ENCODE data around the gene PTPRN2. TPM values are rescaled to one million over a fixed set of nuclear protein-coding genes. Genes with fewer than 3 reads are reported as not detected.

Gene PTPRN2
- total RNA-seq, 1 experiment from 2014 or later: 1.7 TPM

DNA sequence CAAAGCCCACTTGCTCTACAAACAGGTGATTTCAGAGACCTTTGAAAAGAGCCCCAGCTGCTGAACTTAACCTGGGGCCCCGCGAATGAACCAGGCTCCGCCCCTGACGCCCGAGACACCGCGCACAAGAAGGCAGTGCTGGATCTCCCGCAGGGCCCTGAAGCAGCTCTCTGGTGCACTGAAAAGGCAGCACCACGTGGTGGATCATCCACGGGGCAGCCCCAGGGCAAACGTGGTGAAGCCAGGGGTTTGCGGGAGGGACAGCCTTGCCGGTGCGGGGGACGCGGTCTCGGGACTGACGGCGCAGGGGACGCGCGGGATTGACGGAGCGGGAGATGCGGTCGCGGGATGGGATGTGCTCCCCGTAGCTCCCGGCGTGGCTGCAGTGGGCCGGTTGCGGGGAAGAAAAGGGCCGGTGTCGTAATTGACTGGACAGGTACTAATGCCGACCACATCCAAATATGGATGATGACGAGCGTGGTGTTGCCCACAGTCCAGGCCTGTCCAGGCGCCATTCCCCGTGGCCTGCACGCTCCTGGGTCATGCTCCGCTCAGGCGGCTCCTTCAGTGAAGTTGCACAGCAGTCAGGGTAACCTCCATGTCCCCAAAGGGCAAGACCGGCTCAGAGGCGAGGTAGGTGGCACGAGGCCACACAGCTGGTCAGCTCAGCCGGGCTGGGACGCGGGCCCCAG lies 829.7 kb downstream of the PTPRN2 start:
- no peaks in the 10 kb centered on the region for H3K9me3 ChIP-seq (ENCODE audit: low read length)
- no peaks in the 10 kb centered on the region for H3K4me1 ChIP-seq (ENCODE audit: low read length)
- no peak overlapping the region for H2AFZ ChIP-seq (ENCODE audit: low read length)
- no peaks in the 10 kb centered on the region for H3K27me3 ChIP-seq (ENCODE audit: low read length)
- no peak overlapping the region for H3K4me2 ChIP-seq (ENCODE audit: low read depth, low read length, poor library complexity, severe bottlenecking)
- no peaks in the 10 kb centered on the region for H4K20me1 ChIP-seq (ENCODE audit: insufficient read depth, low read depth, low read length)
- H3K9ac ChIP-seq (ENCODE audit: low read length): no peak overlapping the region
- H3K79me2 ChIP-seq (ENCODE audit: low read length): no peaks in the 10 kb centered on the region
- no peak overlapping the region for H3K27ac ChIP-seq (ENCODE audit: low read length)
- no peaks in the 10 kb centered on the region for H3K9me2 ChIP-seq (replicated peaks; ENCODE audit: insufficient read depth, low read length)
- H3K36me3 ChIP-seq (ENCODE audit: insufficient read depth, low read length): no peaks in the 10 kb centered on the region
- no peak for DNase-seq
- no peak overlapping the region for H3K4me3 ChIP-seq (ENCODE audit: low read length)

DNA sequence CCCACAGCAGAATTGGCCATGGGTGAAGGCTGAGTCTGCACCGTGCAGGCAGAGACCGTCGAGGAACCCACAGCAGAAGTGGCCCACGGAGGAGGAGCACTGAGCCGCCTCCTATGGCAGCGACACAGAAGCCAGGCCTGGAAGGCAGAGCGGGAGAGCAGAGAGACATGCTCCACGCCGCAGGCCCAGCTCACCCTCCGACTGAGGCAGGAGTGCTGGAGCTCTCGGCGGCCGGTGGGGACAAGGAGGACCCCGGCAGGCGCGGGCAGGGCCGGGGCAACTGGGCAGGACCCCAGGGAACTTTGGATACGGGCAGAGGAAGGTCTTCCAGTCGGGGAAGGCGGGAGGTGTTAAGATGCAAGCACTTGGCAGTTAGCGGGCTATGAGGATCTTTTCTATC lies 830.4 kb downstream of the PTPRN2 start:
- H3K4me3 ChIP-seq (ENCODE audit: low read length): no peak overlapping the region
- no peaks in the 10 kb centered on the region for H3K79me2 ChIP-seq (ENCODE audit: low read length)
- no peaks in the 10 kb centered on the region for H4K20me1 ChIP-seq (ENCODE audit: insufficient read depth, low read depth, low read length)
- H3K36me3 ChIP-seq (ENCODE audit: insufficient read depth, low read length): no peaks in the 10 kb centered on the region
- H3K4me2 ChIP-seq (ENCODE audit: low read depth, low read length, poor library complexity, severe bottlenecking): no peak overlapping the region
- H2AFZ ChIP-seq (ENCODE audit: low read length): no peak overlapping the region
- no peaks in the 10 kb centered on the region for H3K27me3 ChIP-seq (ENCODE audit: low read length)
- H3K27ac ChIP-seq (ENCODE audit: low read length): no peak overlapping the region
- no peaks in the 10 kb centered on the region for H3K9me2 ChIP-seq (replicated peaks; ENCODE audit: insufficient read depth, low read length)
- H3K9me3 ChIP-seq (ENCODE audit: low read length): no peaks in the 10 kb centered on the region
- H3K4me1 ChIP-seq (ENCODE audit: low read length): no peaks in the 10 kb centered on the region
- DNase-seq: no peak
- H3K9ac ChIP-seq (ENCODE audit: low read length): no peak overlapping the region

DNA sequence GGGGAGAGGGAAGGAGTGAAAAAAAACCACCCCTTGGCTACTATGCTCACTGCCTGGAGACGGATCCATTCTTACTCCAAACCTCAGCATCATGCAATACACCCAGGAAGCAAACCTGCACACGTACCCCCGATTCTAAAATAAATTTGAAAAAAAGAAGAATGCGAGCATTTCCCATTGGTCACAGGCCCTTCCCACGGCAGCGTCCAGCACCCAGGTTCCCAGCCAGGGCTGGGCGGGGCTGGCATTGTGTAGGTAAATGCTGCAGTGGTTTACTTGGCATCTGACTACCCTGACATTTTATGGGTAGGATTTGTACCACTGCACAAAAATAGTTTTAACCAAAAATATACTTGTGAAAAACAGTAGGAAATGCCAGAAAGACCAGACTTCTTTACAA lies 831.9 kb downstream of the PTPRN2 start:
- no peak overlapping the region for H3K27ac ChIP-seq (ENCODE audit: low read length)
- no peaks in the 10 kb centered on the region for H3K9me2 ChIP-seq (replicated peaks; ENCODE audit: insufficient read depth, low read length)
- no peak for DNase-seq
- no peak overlapping the region for H3K4me3 ChIP-seq (ENCODE audit: low read length)
- no peaks in the 10 kb centered on the region for H3K4me1 ChIP-seq (ENCODE audit: low read length)
- no peak overlapping the region for H3K4me2 ChIP-seq (ENCODE audit: low read depth, low read length, poor library complexity, severe bottlenecking)
- no peaks in the 10 kb centered on the region for H3K27me3 ChIP-seq (ENCODE audit: low read length)
- no peaks in the 10 kb centered on the region for H3K9me3 ChIP-seq (ENCODE audit: low read length)
- no peaks in the 10 kb centered on the region for H3K79me2 ChIP-seq (ENCODE audit: low read length)
- H4K20me1 ChIP-seq (ENCODE audit: insufficient read depth, low read depth, low read length): no peaks in the 10 kb centered on the region
- H2AFZ ChIP-seq (ENCODE audit: low read length): no peak overlapping the region
- no peaks in the 10 kb centered on the region for H3K36me3 ChIP-seq (ENCODE audit: insufficient read depth, low read length)
- no peak overlapping the region for H3K9ac ChIP-seq (ENCODE audit: low read length)

DNA sequence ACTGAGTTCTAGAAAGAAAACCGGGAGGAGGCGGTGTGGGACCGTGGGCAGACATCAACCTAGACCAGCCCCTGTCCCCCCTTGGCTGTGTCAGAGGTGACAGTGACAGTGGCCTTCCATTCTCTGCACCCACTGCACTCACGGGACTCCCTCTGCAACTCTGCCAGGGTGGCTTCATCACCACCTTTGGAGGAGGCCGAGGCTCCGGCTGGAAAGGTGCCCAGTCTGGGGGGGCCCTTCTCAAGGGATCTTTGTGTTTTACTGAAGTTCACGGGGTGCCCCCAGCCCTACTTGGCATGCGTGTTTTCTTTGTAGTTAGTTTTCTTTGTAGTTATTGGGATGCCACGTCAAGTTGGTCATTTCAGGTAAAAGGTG lies 833.2 kb downstream of the PTPRN2 start:
- Histone ChIP-seq H3K27me3 (ENCODE audit: low read length) (no peaks in the 10 kb centered on the region), H3K9me3 (ENCODE audit: low read length) (no peaks in the 10 kb centered on the region), H3K9me2 (replicated peaks; ENCODE audit: insufficient read depth, low read length) (no peaks in the 10 kb centered on the region), H3K4me3 (ENCODE audit: low read length) (no peak overlapping the region), H3K79me2 (ENCODE audit: low read length) (no peaks in the 10 kb centered on the region), H3K36me3 (ENCODE audit: insufficient read depth, low read length) (no peaks in the 10 kb centered on the region), H3K9ac (ENCODE audit: low read length) (no peak overlapping the region), H3K27ac (ENCODE audit: low read length) (no peak overlapping the region), H3K4me2 (ENCODE audit: low read depth, low read length, poor library complexity, severe bottlenecking) (no peak overlapping the region), H3K4me1 (ENCODE audit: low read length) (no peaks in the 10 kb centered on the region), H2AFZ (ENCODE audit: low read length) (no peak overlapping the region), H4K20me1 (ENCODE audit: insufficient read depth, low read depth, low read length) (no peaks in the 10 kb centered on the region)
- DNase-seq: no peak

DNA sequence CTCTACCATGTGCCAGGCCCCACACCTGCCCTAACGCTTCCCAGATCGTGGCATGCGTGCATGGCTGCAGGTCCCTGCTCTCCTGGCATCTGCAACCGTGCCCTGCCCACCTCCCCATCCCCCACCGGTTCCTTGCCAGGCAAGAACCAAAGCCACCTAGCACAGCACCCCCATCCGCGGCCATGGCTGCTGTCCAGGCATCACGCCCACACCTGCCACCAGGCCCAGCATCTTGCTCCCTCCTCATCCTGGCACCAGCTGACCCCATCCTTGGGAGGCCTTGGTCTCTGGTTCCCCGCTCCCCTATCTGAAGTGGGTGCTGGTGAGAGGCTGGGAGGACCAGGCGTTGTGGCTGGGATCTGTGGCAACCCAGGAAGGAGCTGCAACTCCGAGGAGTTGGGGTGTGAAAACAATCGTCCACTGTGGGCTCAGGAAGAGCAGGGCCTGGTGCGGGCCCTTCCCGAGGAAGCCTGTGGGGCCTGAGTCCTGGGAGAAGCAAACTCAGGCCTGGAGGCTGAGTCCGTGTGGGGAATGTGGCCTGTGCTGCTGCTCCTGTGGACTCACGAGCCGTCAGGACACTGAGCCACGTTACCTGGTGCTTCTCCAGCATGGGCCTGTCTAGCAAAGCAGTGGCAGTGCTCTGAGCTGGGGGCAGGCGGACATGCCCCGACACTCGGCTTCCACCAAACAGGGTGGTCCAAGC lies 833.8 kb downstream of the PTPRN2 start:
- Histone ChIP-seq H3K4me2 (ENCODE audit: low read depth, low read length, poor library complexity, severe bottlenecking) (no peak overlapping the region), H4K20me1 (ENCODE audit: insufficient read depth, low read depth, low read length) (no peaks in the 10 kb centered on the region), H3K79me2 (ENCODE audit: low read length) (no peaks in the 10 kb centered on the region), H3K36me3 (ENCODE audit: insufficient read depth, low read length) (no peaks in the 10 kb centered on the region), H3K27ac (ENCODE audit: low read length) (no peak overlapping the region), H3K9me3 (ENCODE audit: low read length) (no peaks in the 10 kb centered on the region), H2AFZ (ENCODE audit: low read length) (no peak overlapping the region), H3K9me2 (replicated peaks; ENCODE audit: insufficient read depth, low read length) (no peaks in the 10 kb centered on the region), H3K9ac (ENCODE audit: low read length) (no peak overlapping the region), H3K27me3 (ENCODE audit: low read length) (no peaks in the 10 kb centered on the region), H3K4me1 (ENCODE audit: low read length) (no peaks in the 10 kb centered on the region), H3K4me3 (ENCODE audit: low read length) (no peak overlapping the region)
- DNase-seq: no peak

DNA sequence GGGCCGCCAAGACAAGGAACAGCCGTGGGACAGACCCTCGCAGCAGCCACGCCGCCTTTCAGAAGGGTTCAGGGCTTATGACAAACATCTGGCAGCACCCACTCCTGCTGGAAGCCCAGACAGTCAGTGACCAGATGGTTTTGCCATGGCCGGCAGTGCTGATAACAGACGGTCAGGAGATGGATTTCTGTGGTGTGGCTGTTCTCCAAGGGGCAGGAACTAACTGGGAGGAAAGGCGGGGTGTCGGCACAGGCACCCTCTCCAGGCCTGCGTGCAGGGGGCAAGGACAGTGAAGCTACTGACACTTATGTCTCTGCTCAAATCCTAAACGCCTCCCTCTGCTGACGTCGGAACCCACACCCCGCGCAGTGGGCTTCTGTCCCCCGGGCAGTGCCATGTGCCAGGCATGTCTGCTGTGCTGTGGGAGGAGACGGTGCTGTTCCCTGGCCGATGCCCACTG lies 834.8 kb downstream of the PTPRN2 start:
- H3K9me3 ChIP-seq (ENCODE audit: low read length): no peaks in the 10 kb centered on the region
- H4K20me1 ChIP-seq (ENCODE audit: insufficient read depth, low read depth, low read length): no peaks in the 10 kb centered on the region
- H3K9me2 ChIP-seq (replicated peaks; ENCODE audit: insufficient read depth, low read length): no peaks in the 10 kb centered on the region
- H3K9ac ChIP-seq (ENCODE audit: low read length): no peak overlapping the region
- no peaks in the 10 kb centered on the region for H3K27me3 ChIP-seq (ENCODE audit: low read length)
- H3K36me3 ChIP-seq (ENCODE audit: insufficient read depth, low read length): no peaks in the 10 kb centered on the region
- H3K27ac ChIP-seq (ENCODE audit: low read length): no peak overlapping the region
- H3K4me2 ChIP-seq (ENCODE audit: low read depth, low read length, poor library complexity, severe bottlenecking): no peak overlapping the region
- no peak overlapping the region for H2AFZ ChIP-seq (ENCODE audit: low read length)
- no peaks in the 10 kb centered on the region for H3K4me1 ChIP-seq (ENCODE audit: low read length)
- H3K79me2 ChIP-seq (ENCODE audit: low read length): no peaks in the 10 kb centered on the region
- DNase-seq: no peak
- H3K4me3 ChIP-seq (ENCODE audit: low read length): no peak overlapping the region

DNA sequence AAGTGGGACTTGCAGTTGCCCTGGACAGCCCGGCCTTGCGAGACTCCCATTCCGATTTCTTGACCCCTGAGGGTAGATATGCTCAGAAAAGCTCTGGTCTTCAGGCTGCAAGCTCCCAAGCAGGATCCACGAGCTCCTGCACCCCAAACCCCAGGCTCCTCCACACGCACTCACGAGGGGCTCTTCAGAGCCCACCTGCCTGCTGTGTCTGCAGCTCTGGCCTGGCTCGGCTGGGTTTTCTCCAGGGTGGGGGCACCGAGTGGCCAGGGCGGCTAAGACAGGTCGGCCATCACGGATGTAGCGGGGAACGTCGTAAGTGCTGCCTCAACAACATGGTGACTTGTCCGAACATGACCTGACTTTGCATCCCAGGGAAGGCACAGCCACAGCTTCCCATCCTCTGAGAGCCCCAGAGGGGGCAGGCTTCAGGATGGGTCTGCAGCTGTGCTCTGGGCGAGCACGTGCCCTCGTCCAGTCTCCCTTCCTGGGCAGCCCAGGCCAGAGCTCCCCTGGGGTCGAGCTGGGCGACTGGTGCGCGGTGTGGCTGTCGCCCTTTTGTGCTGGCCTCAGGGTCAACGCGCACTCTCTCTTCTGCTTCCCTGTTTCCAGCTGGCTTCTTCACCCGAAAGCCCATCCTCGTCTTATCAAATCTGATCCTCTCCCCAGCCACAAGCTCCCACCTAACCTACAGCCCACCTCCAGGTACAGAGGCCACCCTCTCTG lies 835.5 kb downstream of the PTPRN2 start:
- Histone ChIP-seq H3K4me2 (ENCODE audit: low read depth, low read length, poor library complexity, severe bottlenecking) (no peak overlapping the region), H3K4me3 (ENCODE audit: low read length) (no peak overlapping the region), H3K79me2 (ENCODE audit: low read length) (no peaks in the 10 kb centered on the region), H4K20me1 (ENCODE audit: insufficient read depth, low read depth, low read length) (no peaks in the 10 kb centered on the region), H3K36me3 (ENCODE audit: insufficient read depth, low read length) (no peaks in the 10 kb centered on the region), H3K4me1 (ENCODE audit: low read length) (no peaks in the 10 kb centered on the region), H3K9ac (ENCODE audit: low read length) (no peak overlapping the region), H3K27ac (ENCODE audit: low read length) (no peak overlapping the region), H3K27me3 (ENCODE audit: low read length) (no peaks in the 10 kb centered on the region), H3K9me3 (ENCODE audit: low read length) (no peaks in the 10 kb centered on the region), H3K9me2 (replicated peaks; ENCODE audit: insufficient read depth, low read length) (no peaks in the 10 kb centered on the region), H2AFZ (ENCODE audit: low read length) (no peak overlapping the region)
- DNase-seq: no peak

DNA sequence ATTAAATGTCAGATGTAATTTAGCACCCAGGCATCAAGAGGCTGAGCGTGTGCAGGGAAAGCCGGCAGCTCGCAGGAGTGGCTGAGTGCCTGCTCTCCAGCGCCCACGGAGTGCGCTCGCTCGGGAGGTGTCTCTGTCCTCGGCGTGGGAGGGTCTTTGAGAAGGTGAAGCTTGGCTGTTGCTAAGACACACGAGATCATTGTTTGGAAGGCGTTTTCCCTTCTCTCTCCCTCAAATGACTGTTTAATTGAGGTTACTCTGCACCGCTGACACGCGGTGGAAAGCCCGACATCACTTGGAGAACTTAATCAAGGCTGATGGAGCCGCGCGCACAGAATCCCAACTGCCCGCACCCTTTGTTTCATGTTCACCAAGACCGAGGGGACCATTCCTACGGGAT lies 836.2 kb downstream of the PTPRN2 start:
- no peaks in the 10 kb centered on the region for H3K9me3 ChIP-seq (ENCODE audit: low read length)
- no peak for DNase-seq
- no peaks in the 10 kb centered on the region for H3K9me2 ChIP-seq (replicated peaks; ENCODE audit: insufficient read depth, low read length)
- no peaks in the 10 kb centered on the region for H3K27me3 ChIP-seq (ENCODE audit: low read length)
- H3K9ac ChIP-seq (ENCODE audit: low read length): no peak overlapping the region
- no peak overlapping the region for H2AFZ ChIP-seq (ENCODE audit: low read length)
- no peak overlapping the region for H3K27ac ChIP-seq (ENCODE audit: low read length)
- H3K4me2 ChIP-seq (ENCODE audit: low read depth, low read length, poor library complexity, severe bottlenecking): no peak overlapping the region
- H4K20me1 ChIP-seq (ENCODE audit: insufficient read depth, low read depth, low read length): no peaks in the 10 kb centered on the region
- no peak overlapping the region for H3K4me3 ChIP-seq (ENCODE audit: low read length)
- H3K36me3 ChIP-seq (ENCODE audit: insufficient read depth, low read length): no peaks in the 10 kb centered on the region
- no peaks in the 10 kb centered on the region for H3K79me2 ChIP-seq (ENCODE audit: low read length)
- no peaks in the 10 kb centered on the region for H3K4me1 ChIP-seq (ENCODE audit: low read length)
